Measurements from ENCODE around the gene PLCB1. TPM values are rescaled to one million over a fixed set of nuclear protein-coding genes. Genes with fewer than 3 reads are reported as not detected.

The PLCB1 gene
- total RNA-seq, 4 donors from 2014 or later, result 13.5 to 110 (median 30.4) TPM

GRCh38 chr20:8709627-8710026 is 577.6 kb downstream of the PLCB1 start:
- intact Hi-C loops (cut with DNase I; ENCODE audit: low total_unique reads), result no loop called here
- H3K36me3 ChIP-seq, result no peaks in the 10 kb centered on the region

GRCh38 chr20:8711501-8711900 is 579.4 kb downstream of the PLCB1 start:
- TF ChIP-seq POLR2A (IDR thresholded peaks at IDR 0.05), result no peak
- no peak for TF ChIP-seq CTCF (IDR thresholded peaks at IDR 0.05)
- H3K4me3 ChIP-seq, result no peak overlapping the region
- DNase-seq, result no peak
- H3K27me3 ChIP-seq, result no peaks in the 10 kb centered on the region
- no peaks in the 10 kb centered on the region for H3K4me1 ChIP-seq
- no peaks in the 10 kb centered on the region for H3K36me3 ChIP-seq
- no peak overlapping the region for H3K27ac ChIP-seq
- intact Hi-C loops (cut with DNase I; ENCODE audit: low total_unique reads), result no loop called here
- no peaks in the 10 kb centered on the region for H3K9me3 ChIP-seq

More at GRCh38 chr20:8709627-8710026, 577.6 kb downstream of the PLCB1 start:
- Histone ChIP-seq H3K4me3 (no peak overlapping the region), H3K27ac (no peak overlapping the region), H3K27me3 (no peaks in the 10 kb centered on the region), H3K4me1 (no peaks in the 10 kb centered on the region), H3K9me3 (no peaks in the 10 kb centered on the region)
- TF ChIP-seq CTCF (IDR thresholded peaks at IDR 0.05), result no peak
- no peak for TF ChIP-seq POLR2A (IDR thresholded peaks at IDR 0.05)
- no peak for DNase-seq

GRCh38 chr20:8714206-8714605 is 582.1 kb downstream of the PLCB1 start:
- Histone ChIP-seq H3K27me3 (no peaks in the 10 kb centered on the region), H3K4me1 (no peaks in the 10 kb centered on the region), H3K4me3 (no peak overlapping the region), H3K36me3 (no peaks in the 10 kb centered on the region), H3K27ac (no peak overlapping the region), H3K9me3 (no peaks in the 10 kb centered on the region)
- intact Hi-C loops (cut with DNase I; ENCODE audit: low total_unique reads), result no loop called here
- DNase-seq, result no peak
- no peak for TF ChIP-seq POLR2A (IDR thresholded peaks at IDR 0.05)
- TF ChIP-seq CTCF (IDR thresholded peaks at IDR 0.05), result no peak

GRCh38 chr20:8718279-8718678 is 586.2 kb downstream of the PLCB1 start:
- Histone ChIP-seq H3K4me3 (no peak overlapping the region), H3K36me3 (no peaks in the 10 kb centered on the region), H3K9me3 (no peaks in the 10 kb centered on the region), H3K27ac (no peak overlapping the region), H3K27me3 (no peaks in the 10 kb centered on the region), H3K4me1 (no peaks in the 10 kb centered on the region)
- DNase-seq, result no peak
- TF ChIP-seq CTCF (IDR thresholded peaks at IDR 0.05) (no peak), POLR2A (IDR thresholded peaks at IDR 0.05) (no peak)
- intact Hi-C loops (cut with DNase I; ENCODE audit: low total_unique reads), result no loop called here

GRCh38 chr20:8720089-8720488 is 588.0 kb downstream of the PLCB1 start:
- Histone ChIP-seq H3K4me3 (no peak overlapping the region), H3K27me3 (no peaks in the 10 kb centered on the region), H3K27ac (no peak overlapping the region), H3K9me3 (no peaks in the 10 kb centered on the region), H3K4me1 (no peaks in the 10 kb centered on the region), H3K36me3 (no peaks in the 10 kb centered on the region)
- DNase-seq, result no peak
- intact Hi-C loops (cut with DNase I; ENCODE audit: low total_unique reads), result loop anchor here (5.0 to 10.0 kb wide), 2 partner anchors 335 to 678 kb away; no protein-coding TSS in a partner anchor
- no peak for TF ChIP-seq CTCF (IDR thresholded peaks at IDR 0.05)
- TF ChIP-seq POLR2A (IDR thresholded peaks at IDR 0.05), result no peak

Data from uterus (tissue), 4 donors.